Esophagus squamous epithelium (tissue), 5 donors: Measurements from ENCODE around the gene SLC2A13. TPM values are rescaled to one million over a fixed set of nuclear protein-coding genes. Genes with fewer than 3 reads are reported as not detected.

ENCODE experiments used
- DNase-seq: peaks from one replicate; lab custom pipeline; 2025; lab: John Stamatoyannopoulos, UW
- H3K27ac ChIP-seq, 4 donors: fragments of 200-600 bp; sonication (generic); one replicate each; pipeline ENCODE4 v1.5.1; 2016 to 2019; ENCODE audit warnings: mild to moderate bottlenecking in 1 of 4
- H3K27me3 ChIP-seq, 4 donors: fragments of 200-600 bp; sonication (generic); 1 replicate in 3 of 4; 2 replicates in 1 of 4; pipeline versions ENCODE4 v1.5.1 to v1.6.0; 2017 to 2021; ENCODE audit warnings: antibody characterized with exemption in 1 of 4
- H3K36me3 ChIP-seq, 3 donors: fragments of 200-600 bp; sonication (generic); one replicate each; pipeline ENCODE4 v1.5.1; 2016 to 2019
- H3K4me1 ChIP-seq, 3 donors: fragments of 200-600 bp; sonication (generic); one replicate each; pipeline ENCODE4 v1.5.1; 2017 to 2019
- H3K4me3 ChIP-seq, 4 donors: fragments of 200-600 bp; sonication (generic); 1 replicate in 3 of 4; 2 replicates in 1 of 4; pipeline ENCODE4 v1.5.1; 2016 to 2019; ENCODE audit warnings: mild to moderate bottlenecking in 2 of 4, moderate library complexity in 1 of 4
- H3K9me3 ChIP-seq, 3 donors: fragments of 200-600 bp; sonication (generic); one replicate each; pipeline ENCODE4 v1.5.1; 2016 to 2019
- CTCF ChIP-seq, 6 experiments: fragments of 450-650 bp in 4 of 6; fragments of 200-600 bp in 2 of 6; sonication (generic) in 2 of 6; IDR thresholded peaks; one replicate each; pipeline ENCODE4 v1.5.1; 2016 to 2019; ENCODE audit warnings: antibody characterized with exemption in 6 of 6, mild to moderate bottlenecking in 4 of 6, moderate library complexity in 4 of 6
- POLR2A ChIP-seq, 4 donors: fragments of 450-650 bp; IDR thresholded peaks; one replicate each; pipeline ENCODE4 v1.6.1; 2017; ENCODE audit warnings: antibody characterized with exemption in 4 of 4, mild to moderate bottlenecking in 4 of 4, moderate library complexity in 3 of 4
- WGBS, 2 donors: methylation state at CpG; one replicate each; pipeline ENCODE4 v1.1.5; 2018; 5-methylcytosine and 5-hydroxymethylcytosine counted together
- intact Hi-C: fragments of 100-400 bp; cut with DNase I; formaldehyde crosslinking; loops from one replicate; pipeline ENCODE4 v1.15.0; 2022
- total RNA-seq, 4 donors: library from RNA; depleted of rRNA; stranded (reverse); fragments of >200 nt; gene quantifications; one replicate each; pipeline ENCODE4 v1.1.0, GENCODE V29; 2016
- donor health status: DM: yes; HTN: yes; CAD: no.

SLC2A13 gene
- total RNA-seq, 4 donors from 2014 or later = 2.6 to 10.5 (median 4.0) TPM

DNA sequence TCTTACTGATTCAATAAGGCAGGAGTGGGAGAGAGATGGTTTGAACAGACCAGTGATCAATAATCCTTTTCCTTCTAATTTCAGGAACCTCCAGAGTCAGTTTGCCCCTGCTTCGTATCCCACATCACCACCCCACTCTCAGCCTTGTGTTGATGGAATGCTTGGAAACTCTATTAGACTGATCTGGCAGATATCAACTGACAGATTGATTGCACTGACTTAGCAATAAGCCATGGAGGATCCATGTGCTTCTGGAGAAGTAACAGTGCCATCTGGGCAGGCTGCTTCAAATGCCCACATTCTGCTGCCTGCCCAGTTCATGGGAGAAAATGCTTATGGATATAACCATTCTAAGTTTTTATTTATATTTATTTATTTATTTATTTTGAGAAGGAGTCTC, 218.0 kb downstream of the SLC2A13 start:
- Histone ChIP-seq H3K9me3 (no peaks in the 10 kb centered on the region), H3K4me1 (peaks cover 0 to 8% (median 0%) of the 10 kb centered on the region in 3 donors), H3K27ac (no peak overlapping the region), H3K4me3 (no peak overlapping the region), H3K27me3 (no peaks in the 10 kb centered on the region), H3K36me3 (no peaks in the 10 kb centered on the region)
- no peak for TF ChIP-seq POLR2A (IDR thresholded peaks at IDR 0.05)
- no peak for TF ChIP-seq CTCF (IDR thresholded peaks at IDR 0.05)
- no peak for DNase-seq
- intact Hi-C loops = no loop called here
- 58 to 73% methylated on average over 1 of the region's 1 CpG for WGBS, 2 donors

DNA sequence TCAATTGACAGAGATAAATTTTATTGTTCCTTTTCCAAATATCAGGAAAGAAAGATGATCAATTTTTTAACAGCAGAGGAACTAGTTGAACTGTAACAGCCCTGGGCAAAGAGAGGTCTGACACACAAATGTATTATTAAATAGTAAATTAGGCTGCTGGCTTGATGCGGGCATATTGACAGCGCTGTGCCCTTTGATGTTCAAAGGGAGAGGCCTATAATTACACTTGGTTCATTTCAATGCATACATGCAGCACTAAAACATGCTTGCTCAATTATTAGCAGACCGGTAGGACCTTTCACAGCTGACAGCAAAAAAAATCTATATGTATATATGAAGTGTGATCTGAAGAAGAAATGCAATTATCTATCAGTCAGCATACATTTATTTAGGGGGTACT, 219.8 kb downstream of the SLC2A13 start:
- H3K27me3 ChIP-seq = no peaks in the 10 kb centered on the region
- H3K9me3 ChIP-seq = no peaks in the 10 kb centered on the region
- WGBS, 2 donors = 68 to 71% methylated on average over 3 of the region's 3 CpGs
- H3K4me1 ChIP-seq = peaks cover 0 to 8% (median 0%) of the 10 kb centered on the region in 3 donors
- no peak for DNase-seq
- intact Hi-C loops = no loop called here
- TF ChIP-seq CTCF (IDR thresholded peaks at IDR 0.05) (no peak), POLR2A (IDR thresholded peaks at IDR 0.05) (no peak)
- no peak overlapping the region for H3K27ac ChIP-seq
- no peak overlapping the region for H3K4me3 ChIP-seq
- no peaks in the 10 kb centered on the region for H3K36me3 ChIP-seq

- intact Hi-C loops = no loop called here
- Histone ChIP-seq H3K4me3 (no peak overlapping the region), H3K9me3 (peaks cover 0 to 4% (median 0%) of the 10 kb centered on the region in 3 donors), H3K27ac (no peak overlapping the region), H3K36me3 (no peaks in the 10 kb centered on the region), H3K4me1 (peaks cover 0 to 8% (median 0%) of the 10 kb centered on the region in 3 donors), H3K27me3 (no peaks in the 10 kb centered on the region)
- TF ChIP-seq POLR2A (IDR thresholded peaks at IDR 0.05) (no peak), CTCF (IDR thresholded peaks at IDR 0.05) (no peak)
- no peak for DNase-seq
- WGBS, 2 donors = 73 to 83% methylated on average over 2 of the region's 2 CpGs
Measured at GRCh38 chr12:39884616-39885125, 221.2 kb downstream of the SLC2A13 start.

GRCh38 chr12:39883411-39883810, 222.5 kb downstream of the SLC2A13 start:
- H3K4me3 ChIP-seq = no peak overlapping the region
- H3K27ac ChIP-seq = no peak overlapping the region
- H3K4me1 ChIP-seq = peaks cover 0 to 8% (median 0%) of the 10 kb centered on the region in 3 donors
- H3K27me3 ChIP-seq = no peaks in the 10 kb centered on the region
- H3K9me3 ChIP-seq = peaks cover 0 to 11% (median 10%) of the 10 kb centered on the region in 3 donors
- intact Hi-C loops = no loop called here
- DNase-seq = no peak
- no peaks in the 10 kb centered on the region for H3K36me3 ChIP-seq
- no peak for TF ChIP-seq POLR2A (IDR thresholded peaks at IDR 0.05)
- TF ChIP-seq CTCF (IDR thresholded peaks at IDR 0.05) = no peak
- 29 to 36% methylated on average over 2 of the region's 2 CpGs for WGBS, 2 donors

GRCh38 chr12:39878753-39879152, 227.1 kb downstream of the SLC2A13 start:
- no peak overlapping the region for H3K27ac ChIP-seq
- intact Hi-C loops = no loop called here

More at GRCh38 chr12:39878753-39879152, 227.1 kb downstream of the SLC2A13 start:
- Histone ChIP-seq H3K27me3 (no peaks in the 10 kb centered on the region), H3K4me3 (no peak overlapping the region), H3K36me3 (no peaks in the 10 kb centered on the region), H3K9me3 (peaks cover 0 to 13% (median 11%) of the 10 kb centered on the region in 3 donors), H3K4me1 (peaks cover 0 to 7% (median 0%) of the 10 kb centered on the region in 3 donors)
- no peak for DNase-seq
- TF ChIP-seq POLR2A (IDR thresholded peaks at IDR 0.05) (no peak), CTCF (IDR thresholded peaks at IDR 0.05) (no peak)
